ENCODE measurements around the gene UCK2.
"Not testable (repeated sequence)": the region's sequence is repeated elsewhere in the genome, so short reads cannot be mapped to it uniquely, and the experiment has no call there.

The UCK2 gene

DNA sequence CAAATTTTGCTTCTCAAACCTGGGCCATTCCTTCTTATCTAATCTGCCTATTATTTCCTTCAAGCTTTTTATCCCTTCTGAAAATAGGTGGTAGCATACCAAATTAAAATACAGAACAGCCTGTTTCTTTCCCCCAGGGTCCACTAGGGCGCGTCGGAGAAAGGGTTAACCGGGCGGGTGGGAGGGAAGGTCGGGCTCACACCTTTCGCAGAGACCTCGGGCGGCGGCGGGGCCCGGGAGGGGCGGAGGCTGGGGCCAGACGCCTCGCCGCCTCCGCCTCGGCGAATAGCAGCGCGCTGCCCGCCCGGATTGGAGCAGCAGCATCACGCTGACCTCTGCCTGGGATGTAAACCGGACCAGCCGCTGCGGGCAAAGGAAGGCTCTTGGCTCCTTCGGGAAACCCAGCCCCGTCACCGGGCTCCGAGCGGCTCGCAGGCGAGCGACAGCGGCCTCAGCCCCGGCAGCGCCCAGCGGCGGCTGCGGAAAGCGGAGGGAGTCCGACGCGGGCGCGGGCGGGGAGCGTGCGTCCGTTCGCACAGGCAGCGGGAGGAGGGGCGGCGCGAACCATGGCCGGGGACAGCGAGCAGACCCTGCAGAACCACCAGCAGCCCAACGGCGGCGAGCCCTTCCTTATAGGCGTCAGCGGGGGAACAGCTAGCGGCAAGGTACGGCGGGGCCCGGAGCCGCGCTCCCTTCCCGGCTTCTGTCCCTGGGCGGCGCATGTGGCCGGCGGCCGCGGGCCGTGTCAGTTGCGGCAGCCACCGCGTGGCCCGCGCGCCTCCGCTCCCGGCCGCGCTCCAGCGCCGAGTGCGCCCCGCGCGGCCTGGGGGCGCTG, at the start of gene UCK2:
Gene UCK2 (plus strand): TSS at position 347 of the 835 bp plus-strand sequence. CDS start 220 bp downstream, at position 567.
- peak within 1 kb of the TSS; percentile 92 for H3K4me3 ChIP-seq (ENCODE audit: control insufficient read depth, low read depth, low read length)
- TF ChIP-seq, protein P1, sequence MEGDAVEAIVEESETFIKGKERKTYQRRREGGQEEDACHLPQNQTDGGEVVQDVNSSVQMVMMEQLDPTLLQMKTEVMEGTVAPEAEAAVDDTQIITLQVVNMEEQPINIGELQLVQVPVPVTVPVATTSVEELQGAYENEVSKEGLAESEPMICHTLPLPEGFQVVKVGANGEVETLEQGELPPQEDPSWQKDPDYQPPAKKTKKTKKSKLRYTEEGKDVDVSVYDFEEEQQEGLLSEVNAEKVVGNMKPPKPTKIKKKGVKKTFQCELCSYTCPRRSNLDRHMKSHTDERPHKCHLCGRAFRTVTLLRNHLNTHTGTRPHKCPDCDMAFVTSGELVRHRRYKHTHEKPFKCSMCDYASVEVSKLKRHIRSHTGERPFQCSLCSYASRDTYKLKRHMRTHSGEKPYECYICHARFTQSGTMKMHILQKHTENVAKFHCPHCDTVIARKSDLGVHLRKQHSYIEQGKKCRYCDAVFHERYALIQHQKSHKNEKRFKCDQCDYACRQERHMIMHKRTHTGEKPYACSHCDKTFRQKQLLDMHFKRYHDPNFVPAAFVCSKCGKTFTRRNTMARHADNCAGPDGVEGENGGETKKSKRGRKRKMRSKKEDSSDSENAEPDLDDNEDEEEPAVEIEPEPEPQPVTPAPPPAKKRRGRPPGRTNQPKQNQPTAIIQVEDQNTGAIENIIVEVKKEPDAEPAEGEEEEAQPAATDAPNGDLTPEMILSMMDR (conservative IDR thresholded peaks at IDR 0.05; ENCODE audit: control insufficient read depth, insufficient read depth, low read depth, low read length), result no peak
- peak; percentile 70 for DNase-seq (ENCODE audit: low read depth)

DNA sequence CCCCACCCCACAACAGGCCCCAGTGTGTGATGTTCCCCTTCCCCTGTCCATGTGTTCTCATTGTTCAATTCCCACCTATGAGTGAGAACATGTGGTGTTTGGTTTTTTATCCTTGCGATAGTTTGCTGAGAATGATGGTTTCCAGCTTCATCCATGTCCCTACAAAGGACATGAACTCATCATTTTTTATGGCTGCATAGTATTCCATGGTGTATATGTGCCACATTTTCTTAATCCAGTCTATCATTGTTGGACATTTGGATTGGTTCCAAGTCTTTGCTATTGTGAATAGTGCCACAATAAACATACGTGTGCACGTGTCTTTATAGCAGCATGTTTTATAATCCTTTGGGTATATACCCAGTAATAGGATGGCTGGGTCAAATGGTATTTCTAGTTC, 49.2 kb upstream of the UCK2 start:
- H3K4me3 ChIP-seq (ENCODE audit: control insufficient read depth, low read depth, low read length); DNase-seq (ENCODE audit: low read depth): not testable (repeated sequence)

DNA sequence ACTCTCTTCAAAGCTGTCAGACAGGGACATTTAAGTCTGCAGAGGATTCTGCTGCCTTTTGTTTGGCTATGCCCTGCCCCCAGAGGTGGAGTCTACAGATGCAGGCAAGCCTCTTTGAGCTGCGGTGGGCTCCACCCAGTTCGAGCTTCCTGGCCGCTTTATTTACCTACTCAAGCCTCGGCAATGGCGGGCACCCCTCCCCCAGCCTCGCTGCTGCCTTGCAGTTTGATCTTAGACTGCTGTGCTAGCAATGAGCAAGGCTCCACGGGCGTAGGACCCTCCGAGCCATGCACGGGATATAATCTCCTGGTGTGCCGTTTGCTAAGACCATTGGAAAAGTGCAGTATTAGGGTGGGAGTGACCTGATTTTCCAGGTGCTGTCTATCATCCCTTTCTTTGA, 43.9 kb upstream of the UCK2 start:
- DNase-seq (ENCODE audit: low read depth), result not testable (repeated sequence)

DNA sequence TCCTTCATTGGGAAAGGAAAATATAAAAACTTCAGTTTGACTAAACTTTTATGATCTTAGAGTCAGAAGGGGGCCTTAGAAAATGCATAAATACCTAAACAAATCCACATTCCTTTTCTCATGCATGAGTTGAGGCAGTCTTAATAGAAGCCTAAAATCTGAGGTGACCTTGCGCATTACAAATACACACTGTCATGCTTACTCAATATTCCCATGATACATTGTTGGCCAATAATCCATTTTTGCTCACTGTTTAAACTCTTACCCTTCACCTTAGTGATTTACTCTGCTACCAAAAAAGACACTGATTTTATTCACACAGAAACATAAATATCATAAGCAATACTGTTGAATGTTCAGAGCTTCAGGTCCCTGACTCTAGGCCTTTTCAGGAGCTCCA, 39.7 kb upstream of the UCK2 start:
- no peak overlapping the region for H3K4me3 ChIP-seq (ENCODE audit: control insufficient read depth, low read depth, low read length)
- TF ChIP-seq, protein P1 (conservative IDR thresholded peaks at IDR 0.05; ENCODE audit: control insufficient read depth, insufficient read depth, low read depth, low read length), result no peak
- DNase-seq (ENCODE audit: low read depth), result peak; percentile 59

More for the DNA sequence above, 43.9 kb upstream of the UCK2 start:
- not testable (repeated sequence) for H3K4me3 ChIP-seq (ENCODE audit: control insufficient read depth, low read depth, low read length)

DNA sequence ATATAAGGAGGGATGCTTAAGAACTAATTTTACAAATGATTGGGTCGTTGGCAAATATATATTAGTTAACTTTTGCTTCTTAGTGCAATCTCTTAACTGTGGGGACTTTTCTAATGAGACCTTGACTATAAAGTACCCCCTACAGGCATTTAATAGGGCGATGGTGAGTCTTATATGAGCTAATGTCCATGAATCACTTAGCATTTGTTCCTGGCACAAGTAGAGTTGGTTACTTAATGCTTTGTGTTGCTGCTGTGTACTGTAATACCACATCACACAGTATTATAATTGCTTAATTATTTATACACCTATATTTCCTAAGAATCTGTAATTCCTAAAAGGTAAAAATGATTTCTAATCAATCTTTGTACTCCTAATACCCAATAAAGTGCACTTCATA, 33.5 kb upstream of the UCK2 start:
- H3K4me3 ChIP-seq (ENCODE audit: control insufficient read depth, low read depth, low read length), result no peak overlapping the region
- TF ChIP-seq, protein P1 (conservative IDR thresholded peaks at IDR 0.05; ENCODE audit: control insufficient read depth, insufficient read depth, low read depth, low read length), result no peak
- DNase-seq (ENCODE audit: low read depth), result peak; percentile 54

DNA sequence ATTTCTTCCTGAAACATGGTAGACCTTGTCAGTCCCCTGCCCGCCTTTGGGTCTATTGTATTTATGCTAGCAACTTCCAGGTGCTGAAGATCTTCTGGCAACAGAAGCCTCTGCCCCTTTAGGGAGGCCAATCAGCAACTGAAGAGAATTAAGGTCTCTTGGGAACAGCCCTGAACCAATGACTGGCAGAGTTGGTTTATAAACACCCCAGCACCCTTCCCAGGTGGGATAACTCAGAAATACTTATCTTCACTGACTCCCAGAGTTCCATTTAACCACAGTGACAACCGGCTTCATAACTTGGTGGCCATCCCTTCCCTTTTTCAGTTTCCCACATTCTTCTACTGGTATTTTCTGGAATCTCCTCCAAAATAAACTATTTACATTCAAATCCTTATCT, 31.5 kb upstream of the UCK2 start:
- TF ChIP-seq, protein P1 (conservative IDR thresholded peaks at IDR 0.05; ENCODE audit: control insufficient read depth, insufficient read depth, low read depth, low read length), result no peak
- H3K4me3 ChIP-seq (ENCODE audit: control insufficient read depth, low read depth, low read length), result no peak overlapping the region
- DNase-seq (ENCODE audit: low read depth), result no peak

DNA sequence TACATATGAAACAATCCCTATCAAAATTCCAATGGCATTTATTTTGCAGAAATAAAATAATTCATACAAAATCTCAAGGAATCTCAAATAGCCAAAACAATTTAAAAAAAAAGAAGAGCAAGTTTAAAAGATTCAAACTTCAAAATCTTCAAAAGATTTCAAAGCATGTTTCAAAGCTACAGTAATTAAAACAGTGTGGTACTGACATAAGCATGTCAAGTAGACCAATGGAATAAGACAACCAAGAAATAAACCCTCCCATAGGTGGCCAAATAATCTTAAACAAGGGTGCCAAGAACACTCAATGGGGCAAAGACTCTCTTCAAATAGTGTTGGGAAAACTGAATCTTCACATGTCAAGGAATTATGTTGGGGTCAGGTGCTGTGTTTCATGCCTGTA, 28.0 kb upstream of the UCK2 start:
- TF ChIP-seq, protein P1 (conservative IDR thresholded peaks at IDR 0.05; ENCODE audit: control insufficient read depth, insufficient read depth, low read depth, low read length), result no peak
- H3K4me3 ChIP-seq (ENCODE audit: control insufficient read depth, low read depth, low read length), result no peak overlapping the region
- no peak for DNase-seq (ENCODE audit: low read depth)

DNA sequence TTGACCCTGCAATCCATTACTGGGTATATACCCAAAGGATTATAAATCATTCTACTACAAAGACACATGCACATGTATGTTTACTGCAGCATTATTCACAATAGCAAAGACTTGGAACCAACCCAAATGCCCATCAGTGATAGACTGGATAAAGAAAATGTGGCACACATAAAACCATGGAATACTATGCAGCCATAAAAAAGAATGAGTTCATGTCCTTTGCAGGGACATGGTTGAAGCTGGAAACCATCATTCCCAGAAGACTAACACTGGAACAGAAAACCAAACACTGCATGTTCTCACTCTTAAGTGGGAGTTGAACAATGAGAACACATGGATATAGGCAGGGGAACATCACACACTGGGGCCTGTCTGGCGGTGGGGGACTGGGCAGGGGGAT, 22.9 kb upstream of the UCK2 start:
- not testable (repeated sequence) for H3K4me3 ChIP-seq (ENCODE audit: control insufficient read depth, low read depth, low read length); DNase-seq (ENCODE audit: low read depth)

Measured in fibroblast of mammary gland (primary cell).